HCT116 (cell line): ENCODE results near the gene DDX41. TPM values are rescaled to one million over a fixed set of nuclear protein-coding genes. Genes with fewer than 3 reads are reported as not detected.

Experiments
- ATAC-seq: fragments of 200-7000 bp; cut with Tn5 transposase; 2 replicates; pipeline ENCODE4 v1.9.1; 2020; ENCODE audit warnings: mild to moderate bottlenecking, moderate library complexity
- BruUV-seq: library from RNA; stranded (reverse); fragments of 400-500 nt; replicated peaks from 2 replicates; lab custom pipeline; 2021; lab: Mats Ljungman, UMichigan
- CTCF ChIA-PET: fragments of 300-600 bp; sonication (Branson Sonifier 250); formaldehyde crosslinking; loops from one replicate; lab custom pipeline; 2021; ENCODE audit warnings: antibody characterized with exemption; lab: Charles Lee
- POLR2A ChIA-PET: fragments of 300-600, 350-600 bp; sonication (Branson Sonifier 250); formaldehyde crosslinking; loops from one replicate; lab custom pipeline; 2021; ENCODE audit warnings: antibody characterized with exemption; lab: Charles Lee
- RAD21 ChIA-PET, 2 experiments: fragments of 300-600 bp; sonication (Branson Sonifier 250); formaldehyde crosslinking; loops; one replicate each; lab custom pipeline; 2023; ENCODE audit warnings: low total read pairs in 2 of 2; ENCODE audit not compliant: uncharacterized antibody in 2 of 2, unreplicated experiment in 2 of 2, low non-redundant PET in 1 of 2; lab: Charles Lee
- DNase-seq: peaks from one replicate; pipeline ENCODE4 v3.0.0-alpha.2; 2010; ENCODE audit warnings: low read depth, low spot score
- H2AFZ ChIP-seq: fragments of 200-600 bp; shearing (Covaris generic), sonication (generic); 2 replicates; pipeline ENCODE4 v1.6.1; 2017; ENCODE audit warnings: low read depth, mixed run types, mixed read lengths, antibody characterized with exemption, low read length; ENCODE audit not compliant: poor library complexity, severe bottlenecking
- H3K27ac ChIP-seq: 2 replicates; pipeline ENCODE4 v1.5.1; 2012; ENCODE audit warnings: low read depth, low read length
- H3K27me3 ChIP-seq: fragments of 200-600 bp; sonication (generic); 2 replicates; pipeline ENCODE4 v1.6.1; 2016; ENCODE audit warnings: mixed run types, low read length, mixed read lengths; ENCODE audit not compliant: insufficient read depth
- H3K36me3 ChIP-seq, 2 experiments: fragments of 200-500 bp in 1 of 2; fragments of 200-600 bp in 1 of 2; sonication (Bioruptor generic) in 1 of 2; sonication (generic) in 1 of 2; 2 replicates each; pipeline versions ENCODE4 v1.5.1 to v1.6.1; 2014 to 2016; ENCODE audit warnings: low read length in 2 of 2, inconsistent platforms in 1 of 2, mixed read lengths in 1 of 2, mixed run types in 1 of 2; ENCODE audit not compliant: insufficient read depth in 2 of 2, control insufficient read depth in 1 of 2
- H3K4me1 ChIP-seq, 2 experiments: fragments of 200-600 bp in 1 of 2; sonication (generic) in 1 of 2; 2 replicates each; pipeline versions ENCODE4 v1.5.1 to v1.6.1; 2012 to 2017; ENCODE audit warnings: low read length in 2 of 2, inconsistent platforms in 1 of 2, mild to moderate bottlenecking in 1 of 2, mixed read lengths in 1 of 2, mixed run types in 1 of 2, moderate library complexity in 1 of 2; ENCODE audit not compliant: insufficient read depth in 2 of 2, control insufficient read depth in 1 of 2
- H3K4me2 ChIP-seq: fragments of 200-600 bp; sonication (generic); 2 replicates; pipeline ENCODE4 v1.6.1; 2017; ENCODE audit warnings: mixed run types, low read length, mixed read lengths
- H3K4me3 ChIP-seq, 2 experiments: fragments of 200-600 bp in 1 of 2; sonication (generic) in 1 of 2; replicated peaks in 1 of 2; 2 replicates each; pipeline ENCODE4 v1.5.1; 2011 to 2016; ENCODE audit warnings: low read length in 2 of 2, control low read depth in 1 of 2, low read depth in 1 of 2, mild to moderate bottlenecking in 1 of 2, mixed read lengths in 1 of 2, mixed run types in 1 of 2
- H3K79me2 ChIP-seq: fragments of 200-600 bp; sonication (generic); 2 replicates; pipeline ENCODE4 v1.6.1; 2017; ENCODE audit warnings: mild to moderate bottlenecking, mixed run types, low read length, moderate library complexity, mixed read lengths; ENCODE audit not compliant: insufficient read depth
- H3K9ac ChIP-seq: fragments of 200-600 bp; sonication (generic); 2 replicates; pipeline ENCODE4 v1.6.1; 2016; ENCODE audit warnings: low read length, mixed read lengths
- H3K9me2 ChIP-seq: fragments of 200-600 bp; sonication (generic), shearing (Covaris generic); 2 replicates; pipeline ENCODE4 v1.6.1; 2017; ENCODE audit warnings: mixed run types, mild to moderate bottlenecking, moderate library complexity; ENCODE audit not compliant: insufficient read depth
- H3K9me3 ChIP-seq, 2 experiments: fragments of 200-500 bp in 1 of 2; fragments of 200-600 bp in 1 of 2; sonication (Bioruptor generic) in 1 of 2; sonication (generic) in 1 of 2; 2 replicates each; pipeline ENCODE4 v1.6.1; 2014 to 2017; ENCODE audit warnings: low read length in 2 of 2, mixed read lengths in 2 of 2, inconsistent platforms in 1 of 2, low read depth in 1 of 2, mild to moderate bottlenecking in 1 of 2, mixed run types in 1 of 2, moderate library complexity in 1 of 2; ENCODE audit not compliant: control insufficient read depth in 1 of 2, insufficient read depth in 1 of 2
- H4K20me1 ChIP-seq: fragments of 200-600 bp; sonication (generic), shearing (Covaris generic); 2 replicates; pipeline ENCODE4 v1.6.1; 2017; ENCODE audit warnings: mixed run types, mild to moderate bottlenecking, moderate library complexity; ENCODE audit not compliant: insufficient read depth
- EGR1 ChIP-seq: IDR thresholded peaks from 2 replicates; pipeline ENCODE4 v1.6.1; 2012; ENCODE audit warnings: low read depth
- ELF1 ChIP-seq: IDR thresholded peaks from 2 replicates; pipeline ENCODE4 v1.6.1; 2012; ENCODE audit warnings: low read depth, borderline replicate concordance
- EZH2 ChIP-seq: fragments of 200-600 bp; sonication (generic); IDR thresholded peaks from 2 replicates; pipeline ENCODE4 v1.6.1; 2017; ENCODE audit warnings: antibody characterized with exemption, mixed run types
- EZH2phosphoT487 ChIP-seq: fragments of 200-600 bp; IDR thresholded peaks from 2 replicates; pipeline ENCODE4 v1.6.1; 2018; ENCODE audit warnings: antibody characterized with exemption, borderline replicate concordance
- POLR2AphosphoS5 ChIP-seq: IDR thresholded peaks from 2 replicates; pipeline ENCODE4 v1.6.1; 2011; ENCODE audit warnings: mild to moderate bottlenecking, low read depth, low read length, moderate library complexity
- RAD21 ChIP-seq: IDR thresholded peaks from 2 replicates; pipeline ENCODE4 v1.6.1; 2012; ENCODE audit warnings: low read depth, mild to moderate bottlenecking
- SIN3A ChIP-seq: IDR thresholded peaks from 2 replicates; pipeline ENCODE4 v1.6.1; 2012; ENCODE audit warnings: low read depth
- SP1 ChIP-seq: IDR thresholded peaks from 2 replicates; pipeline ENCODE4 v1.6.1; 2012; ENCODE audit warnings: low read depth
- ZFX ChIP-seq: fragments of 450-650 bp; IDR thresholded peaks from 2 replicates; pipeline ENCODE4 v1.6.1; 2017
- intact Hi-C: fragments of 100-400 bp; cut with micrococcal nuclease; formaldehyde crosslinking; loops from 2 replicates; pipeline ENCODE4 v1.10.0; 2022
- total RNA-seq: library from RNA; stranded (reverse); gene quantifications from one replicate; pipeline ENCODE4 v1.2.1, GENCODE V29; 2021; ENCODE audit not compliant: unreplicated experiment
- TF ChIP-seq, protein P1 (sequence below), 3 experiments: fragments of 200-600 bp in 1 of 3; sonication (generic) in 1 of 3; IDR thresholded peaks in 2 of 3; conservative IDR thresholded peaks in 1 of 3; 2 replicates each; pipeline ENCODE4 v1.5.1; 2012 to 2017; ENCODE audit warnings: low read depth in 2 of 3, low read length in 2 of 3, antibody characterized with exemption in 1 of 3, borderline replicate concordance in 1 of 3, control low read depth in 1 of 3, mild to moderate bottlenecking in 1 of 3, mixed read lengths in 1 of 3, mixed run types in 1 of 3, moderate library complexity in 1 of 3; ENCODE audit not compliant: insufficient read depth in 1 of 3
- TF ChIP-seq, protein P2 (sequence below): IDR thresholded peaks from 2 replicates; pipeline ENCODE4 v1.6.1; 2012
- TF ChIP-seq, protein P3 (sequence below): IDR thresholded peaks from 2 replicates; pipeline ENCODE4 v1.6.1; 2011; ENCODE audit warnings: mild to moderate bottlenecking, low read length, moderate library complexity; ENCODE audit not compliant: insufficient replicate concordance; ENCODE audit errors: extremely low read depth

DDX41 gene
- total RNA-seq, 1 experiment from 2014 or later = 141 TPM

DNA sequence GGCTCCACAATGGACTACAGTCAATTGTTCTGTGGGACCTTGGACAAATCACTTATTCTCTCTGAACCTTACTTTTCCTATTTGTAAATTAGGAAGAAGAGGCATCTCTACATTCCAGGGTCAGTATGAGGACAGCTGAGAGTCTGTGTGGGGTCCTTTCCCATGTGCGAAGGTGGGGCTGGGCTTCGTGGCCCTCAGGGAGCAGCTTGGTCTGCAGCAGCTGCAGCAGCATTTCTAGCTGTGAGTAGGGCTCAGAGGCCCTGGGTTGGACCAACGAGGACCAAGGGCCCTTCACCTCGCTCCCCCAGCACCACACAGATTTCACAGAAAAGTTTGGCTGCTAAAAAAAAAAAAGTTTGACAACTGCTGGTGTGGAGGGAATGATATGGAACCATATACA lies 9.4 kb upstream of the DDX41 start:
- no peaks in the 10 kb centered on the region for H3K9me2 ChIP-seq
- no peaks in the 10 kb centered on the region for H3K9me3 ChIP-seq
- H3K27ac ChIP-seq = no peak overlapping the region
- RAD21 ChIA-PET = no interaction called here
- H3K79me2 ChIP-seq = no peaks in the 10 kb centered on the region
- no peak overlapping the region for H3K4me2 ChIP-seq
- H3K36me3 ChIP-seq = peaks cover 24 to 28% of the 10 kb centered on the region in 2 experiments; a peak in 3 of 4 replicates
- no TSS peak for BruUV-seq
- no peaks in the 10 kb centered on the region for H3K4me1 ChIP-seq
- H3K27me3 ChIP-seq = no peaks in the 10 kb centered on the region
- CTCF ChIA-PET = no interaction called here
- H3K4me3 ChIP-seq = no peak overlapping the region
- intact Hi-C loops = no loop called here
- DNase-seq = no peak
- no peaks in the 10 kb centered on the region for H4K20me1 ChIP-seq
- H2AFZ ChIP-seq = no peak overlapping the region
- H3K9ac ChIP-seq = no peak overlapping the region
- ATAC-seq = no peak
- TF ChIP-seq, protein P1, sequence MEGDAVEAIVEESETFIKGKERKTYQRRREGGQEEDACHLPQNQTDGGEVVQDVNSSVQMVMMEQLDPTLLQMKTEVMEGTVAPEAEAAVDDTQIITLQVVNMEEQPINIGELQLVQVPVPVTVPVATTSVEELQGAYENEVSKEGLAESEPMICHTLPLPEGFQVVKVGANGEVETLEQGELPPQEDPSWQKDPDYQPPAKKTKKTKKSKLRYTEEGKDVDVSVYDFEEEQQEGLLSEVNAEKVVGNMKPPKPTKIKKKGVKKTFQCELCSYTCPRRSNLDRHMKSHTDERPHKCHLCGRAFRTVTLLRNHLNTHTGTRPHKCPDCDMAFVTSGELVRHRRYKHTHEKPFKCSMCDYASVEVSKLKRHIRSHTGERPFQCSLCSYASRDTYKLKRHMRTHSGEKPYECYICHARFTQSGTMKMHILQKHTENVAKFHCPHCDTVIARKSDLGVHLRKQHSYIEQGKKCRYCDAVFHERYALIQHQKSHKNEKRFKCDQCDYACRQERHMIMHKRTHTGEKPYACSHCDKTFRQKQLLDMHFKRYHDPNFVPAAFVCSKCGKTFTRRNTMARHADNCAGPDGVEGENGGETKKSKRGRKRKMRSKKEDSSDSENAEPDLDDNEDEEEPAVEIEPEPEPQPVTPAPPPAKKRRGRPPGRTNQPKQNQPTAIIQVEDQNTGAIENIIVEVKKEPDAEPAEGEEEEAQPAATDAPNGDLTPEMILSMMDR (IDR thresholded peaks at IDR 0.05 in 2 of 3, conservative IDR thresholded peaks at IDR 0.05 in 1 of 3; ENCODE audit: borderline replicate concordance in 1 of 3, insufficient read depth in 1 of 3, low read depth in 2 of 3, low read length in 2 of 3) = no peak
- no peak for TF ChIP-seq EGR1
- TF ChIP-seq ZFX = no peak
- no peak for TF ChIP-seq SIN3A
- no peak for TF ChIP-seq EZH2
- TF ChIP-seq, all 23 proteins: peak for 0
- POLR2A ChIA-PET = no interaction called here

DNA sequence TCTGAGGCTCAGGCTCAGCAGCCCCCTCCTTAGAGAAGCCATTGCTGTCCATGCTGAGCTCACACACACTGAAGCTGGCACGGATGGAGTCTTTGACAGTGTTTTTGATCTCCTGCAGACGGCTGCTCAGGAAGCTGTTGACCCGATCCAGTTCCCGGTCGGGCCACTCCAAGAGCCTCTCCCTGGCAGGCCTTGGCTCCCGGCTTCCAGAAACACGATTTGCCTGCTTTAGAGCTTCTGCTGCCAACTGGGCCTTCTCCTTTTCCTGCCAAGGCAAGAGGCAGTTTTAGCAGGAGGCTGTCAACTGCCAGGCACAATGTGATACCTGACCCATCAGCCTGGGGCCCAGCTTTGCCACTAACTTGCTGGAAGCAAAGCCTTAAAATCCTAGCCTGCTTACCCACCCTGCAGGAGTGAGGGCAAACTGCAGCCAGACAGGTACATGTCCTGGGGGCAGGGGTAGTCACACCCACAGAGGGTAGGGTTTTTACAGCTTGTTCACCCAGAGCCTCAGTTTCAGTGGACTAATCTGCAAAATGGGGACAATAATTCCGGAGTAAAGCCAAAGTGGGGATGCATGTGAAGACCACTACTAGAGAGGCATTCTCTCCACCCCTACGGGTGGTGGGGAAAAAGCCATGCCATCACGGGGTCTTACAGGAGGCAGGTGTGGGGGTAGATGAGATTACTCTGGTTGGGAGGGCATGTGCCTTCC lies 8.3 kb upstream of the DDX41 start:
- no TSS peak for BruUV-seq
- DNase-seq = no peak
- H3K9me3 ChIP-seq = no peaks in the 10 kb centered on the region
- H3K36me3 ChIP-seq = peaks cover 25 to 26% of the 10 kb centered on the region in 2 experiments; a peak in 3 of 4 replicates
- H3K27me3 ChIP-seq = no peaks in the 10 kb centered on the region
- H3K4me1 ChIP-seq = no peaks in the 10 kb centered on the region
- ChIA-PET POLR2A (no interaction called here), CTCF (interaction anchor here (0.5 kb wide), 1 partner anchor 670 kb away, joined by 3 read pairs; no protein-coding TSS in a partner anchor), RAD21 (no interaction called here)
- no peaks in the 10 kb centered on the region for H3K79me2 ChIP-seq
- H3K9ac ChIP-seq = no peak overlapping the region
- no peaks in the 10 kb centered on the region for H4K20me1 ChIP-seq
- intact Hi-C loops = no loop called here
- no peak for ATAC-seq
- no peak overlapping the region for H3K4me2 ChIP-seq
- no peak overlapping the region for H2AFZ ChIP-seq
- no peak overlapping the region for H3K27ac ChIP-seq
- no peak overlapping the region for H3K4me3 ChIP-seq
- no peaks in the 10 kb centered on the region for H3K9me2 ChIP-seq
- no peak for TF ChIP-seq SP1
- no peak for TF ChIP-seq POLR2AphosphoS5
- TF ChIP-seq ELF1 = no peak
- TF ChIP-seq, protein P1 (IDR thresholded peaks at IDR 0.05 in 2 of 3, conservative IDR thresholded peaks at IDR 0.05 in 1 of 3; ENCODE audit: borderline replicate concordance in 1 of 3, insufficient read depth in 1 of 3, low read depth in 2 of 3, low read length in 2 of 3) = no peak
- no peak for TF ChIP-seq ZFX
- no peak for TF ChIP-seq EGR1
- TF ChIP-seq RAD21 = no peak
- TF ChIP-seq, protein P2, sequence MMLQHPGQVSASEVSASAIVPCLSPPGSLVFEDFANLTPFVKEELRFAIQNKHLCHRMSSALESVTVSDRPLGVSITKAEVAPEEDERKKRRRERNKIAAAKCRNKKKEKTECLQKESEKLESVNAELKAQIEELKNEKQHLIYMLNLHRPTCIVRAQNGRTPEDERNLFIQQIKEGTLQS = no peak
- TF ChIP-seq EZH2phosphoT487 = no peak
- TF ChIP-seq, protein P3, sequence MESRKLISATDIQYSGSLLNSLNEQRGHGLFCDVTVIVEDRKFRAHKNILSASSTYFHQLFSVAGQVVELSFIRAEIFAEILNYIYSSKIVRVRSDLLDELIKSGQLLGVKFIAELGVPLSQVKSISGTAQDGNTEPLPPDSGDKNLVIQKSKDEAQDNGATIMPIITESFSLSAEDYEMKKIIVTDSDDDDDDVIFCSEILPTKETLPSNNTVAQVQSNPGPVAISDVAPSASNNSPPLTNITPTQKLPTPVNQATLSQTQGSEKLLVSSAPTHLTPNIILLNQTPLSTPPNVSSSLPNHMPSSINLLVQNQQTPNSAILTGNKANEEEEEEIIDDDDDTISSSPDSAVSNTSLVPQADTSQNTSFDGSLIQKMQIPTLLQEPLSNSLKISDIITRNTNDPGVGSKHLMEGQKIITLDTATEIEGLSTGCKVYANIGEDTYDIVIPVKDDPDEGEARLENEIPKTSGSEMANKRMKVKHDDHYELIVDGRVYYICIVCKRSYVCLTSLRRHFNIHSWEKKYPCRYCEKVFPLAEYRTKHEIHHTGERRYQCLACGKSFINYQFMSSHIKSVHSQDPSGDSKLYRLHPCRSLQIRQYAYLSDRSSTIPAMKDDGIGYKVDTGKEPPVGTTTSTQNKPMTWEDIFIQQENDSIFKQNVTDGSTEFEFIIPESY = no peak
